ENCODE results near the gene ZNF408. TPM values are rescaled to one million over a fixed set of nuclear protein-coding genes. Genes with fewer than 3 reads are reported as not detected.

The ZNF408 gene
- polyA plus RNA-seq, 1 of the 3 experiments (the other 2 are of a cell fraction): 7.1 TPM

DNA sequence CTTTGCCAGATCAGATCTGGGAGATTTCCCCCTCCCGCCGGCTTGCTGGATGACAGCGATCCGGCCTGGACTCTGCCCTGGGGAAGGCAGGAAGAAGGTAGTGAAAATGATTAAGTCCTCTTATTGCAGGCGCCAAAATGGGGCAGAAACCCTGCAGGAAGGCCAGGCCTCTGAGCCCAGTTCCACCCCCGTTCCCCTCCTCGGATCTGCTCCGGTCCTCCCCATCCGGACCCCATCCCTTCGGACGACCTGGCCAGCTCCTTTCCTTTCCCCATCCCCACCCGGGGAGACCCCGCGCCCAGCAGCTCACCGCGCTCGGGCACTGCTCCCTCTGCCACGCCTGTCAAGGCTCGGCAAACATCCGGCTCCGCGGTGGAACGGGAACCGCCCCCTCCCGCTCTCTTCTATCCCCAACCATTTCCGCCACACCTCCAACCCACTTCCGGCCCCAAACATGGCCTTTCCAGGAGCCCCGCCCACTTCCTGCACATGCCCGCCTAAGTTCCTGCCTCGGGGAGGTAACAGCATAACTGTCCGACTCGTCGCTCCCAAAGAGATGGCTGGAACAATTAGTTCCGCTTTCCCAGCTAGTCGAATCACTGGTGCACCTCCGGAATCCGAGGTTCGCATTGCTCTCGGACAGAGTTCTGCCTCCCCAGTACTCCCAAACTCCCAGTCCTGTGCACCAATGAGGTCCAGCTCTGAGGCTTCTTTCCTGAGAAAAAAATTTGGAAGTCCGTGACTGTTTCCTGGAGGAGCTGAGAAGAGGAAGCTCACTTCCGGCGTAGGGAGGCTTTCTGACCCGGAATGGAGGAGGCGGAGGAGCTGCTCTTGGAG is at the start of gene ZNF408, which contains the start of gene ARHGAP1 (continued):
- TF ChIP-seq TEAD4 (IDR thresholded peaks at IDR 0.05; ENCODE audit: borderline replicate concordance, insufficient read depth): no peak
- TF ChIP-seq NRF1 (IDR thresholded peaks at IDR 0.05; ENCODE audit: low read depth, low read length): no peak
- TF ChIP-seq RAD21 (IDR thresholded peaks at IDR 0.05; ENCODE audit: low read length): no peak
- TF ChIP-seq CHD2 (IDR thresholded peaks at IDR 0.05; ENCODE audit: low read length, partially characterized antibody): peak; percentile 47
- no peak for TF ChIP-seq RFX5 (IDR thresholded peaks at IDR 0.05; ENCODE audit: low read length)
- no peak for TF ChIP-seq SMC3 (IDR thresholded peaks at IDR 0.05; ENCODE audit: low read depth, low read length)
- no peak for TF ChIP-seq EZH2phosphoT487 (IDR thresholded peaks at IDR 0.05; ENCODE audit: borderline replicate concordance, low read depth)
- peak; percentile 97 for TF ChIP-seq SIN3A (IDR thresholded peaks at IDR 0.05; ENCODE audit: borderline replicate concordance, low read depth, low read length)
- TF ChIP-seq, protein P1, sequence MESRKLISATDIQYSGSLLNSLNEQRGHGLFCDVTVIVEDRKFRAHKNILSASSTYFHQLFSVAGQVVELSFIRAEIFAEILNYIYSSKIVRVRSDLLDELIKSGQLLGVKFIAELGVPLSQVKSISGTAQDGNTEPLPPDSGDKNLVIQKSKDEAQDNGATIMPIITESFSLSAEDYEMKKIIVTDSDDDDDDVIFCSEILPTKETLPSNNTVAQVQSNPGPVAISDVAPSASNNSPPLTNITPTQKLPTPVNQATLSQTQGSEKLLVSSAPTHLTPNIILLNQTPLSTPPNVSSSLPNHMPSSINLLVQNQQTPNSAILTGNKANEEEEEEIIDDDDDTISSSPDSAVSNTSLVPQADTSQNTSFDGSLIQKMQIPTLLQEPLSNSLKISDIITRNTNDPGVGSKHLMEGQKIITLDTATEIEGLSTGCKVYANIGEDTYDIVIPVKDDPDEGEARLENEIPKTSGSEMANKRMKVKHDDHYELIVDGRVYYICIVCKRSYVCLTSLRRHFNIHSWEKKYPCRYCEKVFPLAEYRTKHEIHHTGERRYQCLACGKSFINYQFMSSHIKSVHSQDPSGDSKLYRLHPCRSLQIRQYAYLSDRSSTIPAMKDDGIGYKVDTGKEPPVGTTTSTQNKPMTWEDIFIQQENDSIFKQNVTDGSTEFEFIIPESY (IDR thresholded peaks at IDR 0.05; ENCODE audit: borderline replicate concordance, low read depth): no peak
- no peak for TF ChIP-seq FOXM1 (IDR thresholded peaks at IDR 0.05; ENCODE audit: low read depth)
- no peak for TF ChIP-seq RXRA (IDR thresholded peaks at IDR 0.05; ENCODE audit: borderline replicate concordance, low read depth)

DNA sequence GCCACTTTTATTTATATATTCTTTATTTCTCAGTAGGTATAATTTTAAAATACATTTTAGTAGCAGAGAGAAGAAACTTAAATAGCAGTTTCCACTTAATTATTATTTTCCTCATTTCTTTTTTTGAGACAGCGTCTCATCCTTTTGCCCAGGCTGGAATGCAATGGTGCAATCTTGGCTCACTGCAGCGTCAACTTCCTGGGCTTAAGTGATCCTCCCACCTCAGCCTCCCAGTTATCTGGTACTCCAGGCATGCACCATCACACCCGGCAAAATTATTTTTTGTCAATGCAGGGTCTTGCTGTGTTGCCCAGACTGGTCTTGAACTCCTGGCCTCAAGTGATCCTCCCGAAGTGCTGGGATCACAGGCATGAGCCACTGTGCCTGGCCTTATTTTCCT is 45.2 kb upstream of the ZNF408 start:
- H4K20me1 ChIP-seq (ENCODE audit: insufficient read depth): no peaks in the 10 kb centered on the region
- TF ChIP-seq POLR2AphosphoS5 (IDR thresholded peaks at IDR 0.05; ENCODE audit: low read depth, low read length): no peak
- TF ChIP-seq, protein P2, sequence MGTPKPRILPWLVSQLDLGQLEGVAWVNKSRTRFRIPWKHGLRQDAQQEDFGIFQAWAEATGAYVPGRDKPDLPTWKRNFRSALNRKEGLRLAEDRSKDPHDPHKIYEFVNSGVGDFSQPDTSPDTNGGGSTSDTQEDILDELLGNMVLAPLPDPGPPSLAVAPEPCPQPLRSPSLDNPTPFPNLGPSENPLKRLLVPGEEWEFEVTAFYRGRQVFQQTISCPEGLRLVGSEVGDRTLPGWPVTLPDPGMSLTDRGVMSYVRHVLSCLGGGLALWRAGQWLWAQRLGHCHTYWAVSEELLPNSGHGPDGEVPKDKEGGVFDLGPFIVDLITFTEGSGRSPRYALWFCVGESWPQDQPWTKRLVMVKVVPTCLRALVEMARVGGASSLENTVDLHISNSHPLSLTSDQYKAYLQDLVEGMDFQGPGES (IDR thresholded peaks at IDR 0.05; ENCODE audit: low read depth, low read length): no peak
- H3K9ac ChIP-seq: no peak overlapping the region
- H3K4me3 ChIP-seq (ENCODE audit: low read depth in 2 of 2, low read length in 1 of 2): no peak overlapping the region
- H3K9me3 ChIP-seq: no peaks in the 10 kb centered on the region
- H3K27me3 ChIP-seq (ENCODE audit: insufficient read depth): no peaks in the 10 kb centered on the region
- WGBS (ENCODE audit: low lambda C conversion rate): 83% methylated on average over 4 of the region's 4 CpGs
- ChIA-PET CTCF (interaction anchor here (1.1 kb wide), 1 partner anchor 25 kb away, joined by 3 read pairs; no protein-coding TSS in a partner anchor), POLR2A (no interaction called here)
- no peak overlapping the region for H3K27ac ChIP-seq (ENCODE audit: low read depth in 2 of 2, low read length in 1 of 2)
- H3K4me2 ChIP-seq: no peak overlapping the region
- DNase-seq: no peak
- peaks cover 29 to 70% of the 10 kb centered on the region in 2 experiments for H3K36me3 ChIP-seq (replicated peaks in 1 of 2; ENCODE audit: control insufficient read depth in 1 of 2, insufficient read depth in 2 of 2, low read length in 1 of 2)
- H3K79me2 ChIP-seq (ENCODE audit: insufficient read depth): no peaks in the 10 kb centered on the region
- no peaks in the 10 kb centered on the region for H3K9me2 ChIP-seq
- peaks cover 11% of the 10 kb centered on the region for H3F3A ChIP-seq (replicated peaks; ENCODE audit: insufficient read depth)
- H3K4me1 ChIP-seq (ENCODE audit: control insufficient read depth in 1 of 2, insufficient read depth in 2 of 2, low read depth in 1 of 2, low read length in 1 of 2): peaks cover 0 to 11% of the 10 kb centered on the region in 2 experiments; a peak in 1 of 4 replicates
- H2AFZ ChIP-seq (ENCODE audit: low read depth): no peak overlapping the region
